A549 (cell line): ENCODE measurements around the gene CNBD2. TPM values are rescaled to one million over a fixed set of nuclear protein-coding genes. Genes with fewer than 3 reads are reported as not detected.

Experiments
- ATAC-seq, 2 experiments: fragments of 200-7000 bp in 1 of 2; fragments of >200 bp in 1 of 2; cut with Nextera tagmentation in 1 of 2; cut with Tn5 transposase in 1 of 2; 3 replicates each; pipeline versions ENCODE4 v1.8.0 to v1.9.1; 2018 to 2020; ENCODE audit warnings: mild to moderate bottlenecking in 1 of 2, moderate library complexity in 1 of 2
- CTCF ChIA-PET: fragments of 300-600 bp; sonication (Branson Sonifier 250); formaldehyde crosslinking; extraction: SDS; loops from one replicate; lab custom pipeline; 2021; ENCODE audit warnings: antibody characterized with exemption, inconsistent platforms; lab: Yijun Ruan, JAX
- POLR2A ChIA-PET: fragments of 350-600 bp; formaldehyde crosslinking; extraction: SDS; loops from one replicate; lab custom pipeline; 2021; ENCODE audit warnings: antibody characterized with exemption, inconsistent platforms; lab: Yijun Ruan, JAX
- DNase-seq, 2 experiments: peaks; one replicate each; pipeline versions ENCODE4 v3.0.0 to v3.0.0-alpha.2; 2011 to 2016; ENCODE audit warnings: low read depth in 1 of 2, low spot score in 1 of 2
- FAIRE-seq: peaks from 2 replicates; lab custom pipeline; 2011; peaks lifted over from hg19 to GRCh38; lab: Jason Lieb, UNC
- H3K27ac ChIP-seq, 2 experiments: fragments of >200 bp; sonication (Bioruptor Twin); formaldehyde crosslinking; 3 replicates each; pipeline ENCODE4 v1.5.1; 2016 to 2017
- H3K4me1 ChIP-seq: fragments of >200 bp; sonication (Bioruptor Twin); formaldehyde crosslinking; 3 replicates; pipeline ENCODE4 v1.6.1; 2016
- H3K4me2 ChIP-seq: fragments of >200 bp; sonication (Bioruptor Twin); formaldehyde crosslinking; 3 replicates; pipeline ENCODE4 v1.6.1; 2016
- H3K4me3 ChIP-seq: fragments of >200 bp; sonication (Bioruptor Twin); formaldehyde crosslinking; 3 replicates; pipeline ENCODE4 v1.5.1; 2016
- H3K9me3 ChIP-seq: fragments of >200 bp; sonication (Bioruptor Twin); formaldehyde crosslinking; 3 replicates; pipeline ENCODE4 v1.6.1; 2016
- BHLHE40 ChIP-seq: IDR thresholded peaks from 2 replicates; pipeline ENCODE4 v1.6.1; 2012; ENCODE audit warnings: low read depth, low read length, inconsistent platforms
- CBX8 ChIP-seq: fragments of 200-600 bp; sonication (generic); IDR thresholded peaks from 2 replicates; pipeline ENCODE4 v1.6.1; 2016
- CHD2 ChIP-seq: fragments of 150-350 bp; IDR thresholded peaks from 2 replicates; pipeline ENCODE4 v1.6.1; 2014; ENCODE audit warnings: low read length; ENCODE audit not compliant: partially characterized antibody
- EP300 ChIP-seq, 2 experiments: fragments of >200 bp; sonication (Bioruptor Twin); formaldehyde crosslinking; IDR thresholded peaks; 2 replicates in 1 of 2; 3 replicates in 1 of 2; pipeline ENCODE4 v1.6.1; 2016 to 2017
- FOSL2 ChIP-seq, 2 experiments: fragments of 450-650 bp in 1 of 2; fragments of >200 bp in 1 of 2; sonication (Bioruptor Twin) in 1 of 2; formaldehyde crosslinking; IDR thresholded peaks; 2 replicates each; pipeline versions ENCODE4 v1.5.0 to v1.6.1; 2016 to 2020; ENCODE audit warnings: mild to moderate bottlenecking in 1 of 2, moderate library complexity in 1 of 2
- HDAC2 ChIP-seq: fragments of 200-600 bp; sonication (generic); IDR thresholded peaks from 2 replicates; pipeline ENCODE4 v1.6.1; 2016
- HEYL ChIP-seq: fragments of 250-450 bp; sonication (Bioruptor Pico); IDR thresholded peaks from 2 replicates; pipeline ENCODE4 v1.8.0; 2021; ENCODE audit warnings: mild to moderate bottlenecking, moderate library complexity
- HOXB13 ChIP-seq: fragments of 250-450 bp; sonication (Bioruptor Pico); IDR thresholded peaks from 2 replicates; pipeline ENCODE4 v1.5.0; 2020; ENCODE audit warnings: low read depth, mild to moderate bottlenecking, moderate library complexity
- JUNB ChIP-seq: fragments of >200 bp; sonication (Bioruptor Twin); formaldehyde crosslinking; IDR thresholded peaks from 2 replicates; pipeline ENCODE4 v1.6.1; 2016
- NFE2L2 ChIP-seq: fragments of 150-350 bp; conservative IDR thresholded peaks from 2 replicates; pipeline ENCODE4 v1.6.1; 2014; ENCODE audit warnings: low read length
- PHF8 ChIP-seq: fragments of 200-600 bp; sonication (generic); IDR thresholded peaks from 2 replicates; pipeline ENCODE4 v1.6.1; 2016; ENCODE audit warnings: low read depth, mild to moderate bottlenecking, antibody characterized with exemption, moderate library complexity, borderline replicate concordance
- POLR2A ChIP-seq: IDR thresholded peaks from 2 replicates; pipeline ENCODE4 v1.6.1; 2012; ENCODE audit warnings: mild to moderate bottlenecking, low read length
- POLR2AphosphoS2 ChIP-seq: conservative IDR thresholded peaks from 2 replicates; pipeline ENCODE4 v1.6.1; 2012; ENCODE audit warnings: low read length, improper control_type of control experiment, inconsistent platforms
- RFX5 ChIP-seq: fragments of 450-650 bp; IDR thresholded peaks from 2 replicates; pipeline ENCODE4 v1.7.1; 2014; ENCODE audit warnings: antibody characterized with exemption, mild to moderate bottlenecking, moderate library complexity
- TFCP2L1 ChIP-seq: fragments of 250-450 bp; sonication (Bioruptor Pico); IDR thresholded peaks from 2 replicates; pipeline ENCODE4 v1.5.0; 2021; ENCODE audit warnings: mild to moderate bottlenecking
- ZFP36 ChIP-seq: fragments of 450-650 bp; IDR thresholded peaks from 2 replicates; pipeline ENCODE4 v1.6.1; 2014; ENCODE audit warnings: borderline replicate concordance; ENCODE audit not compliant: partially characterized antibody
- ZSCAN20 ChIP-seq: fragments of 250-450 bp; sonication (Bioruptor Pico); IDR thresholded peaks from 2 replicates; pipeline ENCODE4 v1.8.0; 2022; ENCODE audit warnings: mild to moderate bottlenecking, moderate library complexity
- WGBS: methylation state at CpG from one replicate; pipeline ENCODE4 v1.1.6; 2017; ENCODE audit errors: missing lambda C conversion rate; 5-methylcytosine and 5-hydroxymethylcytosine counted together
- polyA plus RNA-seq, 4 experiments: library from polyadenylated mRNA; depleted of rRNA in 3 of 4; stranded (reverse); fragments of >200 nt; fragmentation: RNase III in 1 of 4; extraction: RNeasy Plus Mini Kit Qiagen cat#74134 plus additional on column Dnase treatment in 1 of 4; gene quantifications; 2 replicates in 3 of 4; 3 replicates in 1 of 4; pipeline ENCODE4 v1.2.3, GENCODE V29; 2011 to 2017
- TF ChIP-seq, protein P1 (sequence below): fragments of 250-450 bp; sonication (Bioruptor Pico); IDR thresholded peaks from 2 replicates; pipeline ENCODE4 v1.5.0; 2021; ENCODE audit warnings: mild to moderate bottlenecking, moderate library complexity, borderline replicate concordance
- TF ChIP-seq, protein P2 (sequence below): fragments of >200 bp; sonication (Bioruptor Twin); formaldehyde crosslinking; IDR thresholded peaks from 3 replicates; pipeline ENCODE4 v1.6.1; 2016
- TF ChIP-seq, protein P3 (sequence below): fragments of 200-600 bp; sonication (generic); IDR thresholded peaks from 2 replicates; pipeline ENCODE4 v1.6.1; 2016; ENCODE audit warnings: antibody characterized with exemption, mild to moderate bottlenecking, moderate library complexity
- TF ChIP-seq, protein P4 (sequence below): IDR thresholded peaks from 2 replicates; pipeline ENCODE4 v1.6.1; 2012; ENCODE audit warnings: low read depth, borderline replicate concordance
- TF ChIP-seq, protein P5 (sequence below): fragments of 250-450 bp; sonication (Bioruptor Pico); IDR thresholded peaks from 2 replicates; pipeline ENCODE4 v1.5.0; 2020; ENCODE audit warnings: low read depth, mild to moderate bottlenecking, moderate library complexity
- TF ChIP-seq, protein P6 (sequence below): fragments of 450-650 bp; IDR thresholded peaks from 2 replicates; pipeline ENCODE4 v1.6.1; 2014; ENCODE audit warnings: antibody characterized with exemption

CNBD2 gene
- polyA plus RNA-seq, 2 of the 4 experiments (the other 2 are of a cell fraction) = 4.3 to 5.4 TPM

DNA sequence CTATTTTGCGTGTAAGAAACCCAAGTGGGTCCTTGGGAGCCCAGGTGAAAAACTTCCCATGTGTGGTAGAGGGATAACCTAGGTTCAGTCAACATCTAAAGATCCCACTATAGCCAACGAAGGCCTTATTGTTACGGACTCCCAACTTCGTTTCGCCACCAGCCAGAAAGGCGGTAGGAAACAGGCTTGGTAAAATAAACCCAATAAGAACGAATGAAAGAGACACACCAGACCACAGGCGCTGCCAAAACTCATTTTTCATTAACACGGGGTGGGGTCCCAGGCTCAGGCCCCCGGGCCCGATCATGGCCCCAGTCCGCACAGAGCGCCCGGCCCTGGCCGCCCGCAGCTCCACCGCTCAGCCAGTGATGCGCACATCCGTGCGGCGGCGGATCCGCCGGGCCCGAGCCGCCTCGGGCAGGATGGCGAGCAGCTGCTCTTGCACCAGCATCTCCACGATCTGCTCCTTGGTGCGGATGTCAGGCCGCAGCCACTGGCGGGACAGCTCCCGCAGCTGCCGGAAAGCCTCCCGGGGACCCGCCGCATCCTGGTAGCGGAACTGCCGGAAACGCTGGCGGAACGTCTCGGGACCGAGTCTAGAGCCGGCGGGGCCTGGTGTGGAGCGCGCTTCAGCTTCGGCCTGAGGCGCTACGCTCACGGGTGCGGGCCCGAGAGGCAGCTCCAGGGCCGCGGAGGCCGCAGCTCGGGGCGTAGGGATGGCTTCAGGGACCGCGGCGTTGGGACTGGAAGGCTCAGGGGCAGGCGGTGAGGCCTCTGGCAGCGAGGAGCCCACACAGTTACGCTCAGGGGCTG is 14.8 kb upstream of the CNBD2 start:
- DNase-seq (peak in 1 of 2 experiments; percentile 25), ATAC-seq (peak; percentile 45 to 56), FAIRE-seq (no peak)
- 2% methylated on average over 17 of the region's 65 CpGs for WGBS
- H3K27ac ChIP-seq = peak overlapping the region; percentile 96 to 97
- peak overlapping the region; percentile 86 for H3K4me2 ChIP-seq
- no peaks in the 10 kb centered on the region for H3K9me3 ChIP-seq
- H3K4me1 ChIP-seq = peaks cover 15% of the 10 kb centered on the region
- POLR2A ChIA-PET = interaction anchor here (0.5 to 2.4 kb wide), 23 partner anchors 10 to 499 kb away, joined by 3 to 32 read pairs (median 5); partner anchors contain the start of genes CEP250, PHF20, RBM39 and SPAG4
- peak overlapping the region; percentile 95 for H3K4me3 ChIP-seq
- TF ChIP-seq, protein P1, sequence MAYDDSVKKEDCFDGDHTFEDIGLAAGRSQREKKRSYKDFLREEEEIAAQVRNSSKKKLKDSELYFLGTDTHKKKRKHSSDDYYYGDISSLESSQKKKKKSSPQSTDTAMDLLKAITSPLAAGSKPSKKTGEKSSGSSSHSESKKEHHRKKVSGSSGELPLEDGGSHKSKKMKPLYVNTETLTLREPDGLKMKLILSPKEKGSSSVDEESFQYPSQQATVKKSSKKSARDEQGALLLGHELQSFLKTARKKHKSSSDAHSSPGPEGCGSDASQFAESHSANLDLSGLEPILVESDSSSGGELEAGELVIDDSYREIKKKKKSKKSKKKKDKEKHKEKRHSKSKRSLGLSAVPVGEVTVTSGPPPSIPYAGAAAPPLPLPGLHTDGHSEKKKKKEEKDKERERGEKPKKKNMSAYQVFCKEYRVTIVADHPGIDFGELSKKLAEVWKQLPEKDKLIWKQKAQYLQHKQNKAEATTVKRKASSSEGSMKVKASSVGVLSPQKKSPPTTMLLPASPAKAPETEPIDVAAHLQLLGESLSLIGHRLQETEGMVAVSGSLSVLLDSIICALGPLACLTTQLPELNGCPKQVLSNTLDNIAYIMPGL (CRISPR knock-in tag) = peak; percentile 79; the same call in 1 of the 2 replicates
- TF ChIP-seq, protein P2, sequence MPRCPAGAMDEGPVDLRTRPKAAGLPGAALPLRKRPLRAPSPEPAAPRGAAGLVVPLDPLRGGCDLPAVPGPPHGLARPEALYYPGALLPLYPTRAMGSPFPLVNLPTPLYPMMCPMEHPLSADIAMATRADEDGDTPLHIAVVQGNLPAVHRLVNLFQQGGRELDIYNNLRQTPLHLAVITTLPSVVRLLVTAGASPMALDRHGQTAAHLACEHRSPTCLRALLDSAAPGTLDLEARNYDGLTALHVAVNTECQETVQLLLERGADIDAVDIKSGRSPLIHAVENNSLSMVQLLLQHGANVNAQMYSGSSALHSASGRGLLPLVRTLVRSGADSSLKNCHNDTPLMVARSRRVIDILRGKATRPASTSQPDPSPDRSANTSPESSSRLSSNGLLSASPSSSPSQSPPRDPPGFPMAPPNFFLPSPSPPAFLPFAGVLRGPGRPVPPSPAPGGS = no peak
- TF ChIP-seq PHF8 (peak; percentile 90), TFCP2L1 (CRISPR knock-in tag) (peak; percentile 57; the same call in 1 of the 2 replicates)
- CTCF ChIA-PET = interaction anchor here (0.6 to 5.8 kb wide), 77 partner anchors 8 to 509 kb away, joined by 3 to 82 read pairs (median 4); partner anchors contain the start of genes CNBD2, CPNE1, ERGIC3 and RBM12

DNA sequence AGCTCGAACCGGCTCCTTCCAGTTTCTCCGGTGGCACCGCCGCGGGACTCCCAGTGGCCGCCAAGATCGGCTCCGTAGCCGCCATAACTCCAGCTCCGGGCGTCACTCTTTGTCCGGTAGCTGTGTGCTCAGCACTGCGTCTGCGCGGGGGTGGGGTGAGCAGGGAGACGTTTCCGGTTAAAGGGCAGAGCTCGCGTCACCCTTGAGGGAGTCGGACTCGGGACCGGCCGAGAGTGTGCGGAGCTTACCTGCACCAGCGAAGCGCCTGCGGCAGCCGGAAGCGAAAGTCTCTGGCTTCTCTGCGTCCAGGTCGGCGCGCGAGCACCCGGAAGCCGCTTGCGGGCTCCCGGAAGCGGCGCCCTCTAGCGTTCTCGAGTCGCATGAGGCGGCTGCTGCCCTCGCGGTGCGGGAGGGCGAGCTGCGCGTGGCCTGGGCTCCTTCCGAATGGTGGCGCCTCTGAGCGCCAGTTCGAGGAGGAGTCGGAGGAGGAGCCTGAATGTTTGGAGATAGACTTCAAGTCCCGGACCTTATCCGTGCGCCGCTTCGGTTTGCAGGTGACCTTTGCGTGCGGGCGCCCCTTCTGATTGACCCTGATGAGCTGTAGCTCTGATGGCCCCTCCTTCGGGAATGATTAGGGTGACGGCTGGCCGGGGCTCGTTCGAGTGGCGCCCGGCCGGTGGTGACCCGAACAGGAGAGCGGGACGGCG is 14.0 kb upstream of the CNBD2 start, which contains the start of gene SCAND1:
SCAND1 (minus strand) TSS at position 303 of the 707 bp plus-strand sequence; CDS start at position 85, 218 bp downstream.
- no peak for FAIRE-seq
- WGBS = 1% methylated on average over 47 of the region's 76 CpGs
- Histone ChIP-seq H3K4me3 (peak within 1 kb of the TSS; percentile 95), H3K4me2 (peak within 1 kb of the TSS; percentile 86), H3K27ac (peak within 1 kb of the TSS; percentile 96 to 97), H3K4me1 (peaks cover 15% of the 10 kb centered on the region), H3K9me3 (no peaks in the 10 kb centered on the region)
- ATAC-seq = peak; percentile 94
- POLR2A ChIA-PET = interaction anchor here (0.5 to 2.4 kb wide), 26 partner anchors 10 to 893 kb away, joined by 3 to 32 read pairs (median 5); partner anchors contain the start of genes CEP250, CNBD2, PHF20 and RBM39
- peak; percentile 95 to 99 for DNase-seq
- CTCF ChIA-PET = interaction anchor here (0.6 to 5.8 kb wide), 89 partner anchors 9 to 509 kb away, joined by 3 to 82 read pairs (median 4); partner anchors contain the start of genes CNBD2, CPNE1, ERGIC3 and NFS1
- no peak for TF ChIP-seq CBX8
- no peak for TF ChIP-seq FOSL2 (IDR thresholded peaks at IDR 0.05)
- no peak; the same call in none of the 2 replicates for TF ChIP-seq FOSL2 (CRISPR knock-in tag; IDR thresholded peaks at IDR 0.05)
- no peak for TF ChIP-seq NFE2L2
- TF ChIP-seq, protein P3, sequence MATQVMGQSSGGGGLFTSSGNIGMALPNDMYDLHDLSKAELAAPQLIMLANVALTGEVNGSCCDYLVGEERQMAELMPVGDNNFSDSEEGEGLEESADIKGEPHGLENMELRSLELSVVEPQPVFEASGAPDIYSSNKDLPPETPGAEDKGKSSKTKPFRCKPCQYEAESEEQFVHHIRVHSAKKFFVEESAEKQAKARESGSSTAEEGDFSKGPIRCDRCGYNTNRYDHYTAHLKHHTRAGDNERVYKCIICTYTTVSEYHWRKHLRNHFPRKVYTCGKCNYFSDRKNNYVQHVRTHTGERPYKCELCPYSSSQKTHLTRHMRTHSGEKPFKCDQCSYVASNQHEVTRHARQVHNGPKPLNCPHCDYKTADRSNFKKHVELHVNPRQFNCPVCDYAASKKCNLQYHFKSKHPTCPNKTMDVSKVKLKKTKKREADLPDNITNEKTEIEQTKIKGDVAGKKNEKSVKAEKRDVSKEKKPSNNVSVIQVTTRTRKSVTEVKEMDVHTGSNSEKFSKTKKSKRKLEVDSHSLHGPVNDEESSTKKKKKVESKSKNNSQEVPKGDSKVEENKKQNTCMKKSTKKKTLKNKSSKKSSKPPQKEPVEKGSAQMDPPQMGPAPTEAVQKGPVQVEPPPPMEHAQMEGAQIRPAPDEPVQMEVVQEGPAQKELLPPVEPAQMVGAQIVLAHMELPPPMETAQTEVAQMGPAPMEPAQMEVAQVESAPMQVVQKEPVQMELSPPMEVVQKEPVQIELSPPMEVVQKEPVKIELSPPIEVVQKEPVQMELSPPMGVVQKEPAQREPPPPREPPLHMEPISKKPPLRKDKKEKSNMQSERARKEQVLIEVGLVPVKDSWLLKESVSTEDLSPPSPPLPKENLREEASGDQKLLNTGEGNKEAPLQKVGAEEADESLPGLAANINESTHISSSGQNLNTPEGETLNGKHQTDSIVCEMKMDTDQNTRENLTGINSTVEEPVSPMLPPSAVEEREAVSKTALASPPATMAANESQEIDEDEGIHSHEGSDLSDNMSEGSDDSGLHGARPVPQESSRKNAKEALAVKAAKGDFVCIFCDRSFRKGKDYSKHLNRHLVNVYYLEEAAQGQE = 0 out of 2 replicates have a peak, but pooled peaks have one; percentile 19
- peak; percentile 85 for TF ChIP-seq POLR2A
- TF ChIP-seq POLR2AphosphoS2 = no peak
- TF ChIP-seq ZFP36 = no peak
- TF ChIP-seq CHD2 = no peak
- no peak for TF ChIP-seq EP300 (IDR thresholded peaks at IDR 0.05)
- TF ChIP-seq ZSCAN20 = no peak
- 0 out of 2 replicates have a peak, but pooled peaks have one; percentile 38 for TF ChIP-seq BHLHE40
- TF ChIP-seq RFX5 = peak; percentile 28; the same call in 1 of the 2 replicates
- no peak for TF ChIP-seq HDAC2
- no peak for TF ChIP-seq JUNB
- no peak for TF ChIP-seq HEYL
- TF ChIP-seq, protein P4, sequence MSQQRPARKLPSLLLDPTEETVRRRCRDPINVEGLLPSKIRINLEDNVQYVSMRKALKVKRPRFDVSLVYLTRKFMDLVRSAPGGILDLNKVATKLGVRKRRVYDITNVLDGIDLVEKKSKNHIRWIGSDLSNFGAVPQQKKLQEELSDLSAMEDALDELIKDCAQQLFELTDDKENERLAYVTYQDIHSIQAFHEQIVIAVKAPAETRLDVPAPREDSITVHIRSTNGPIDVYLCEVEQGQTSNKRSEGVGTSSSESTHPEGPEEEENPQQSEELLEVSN = peak; percentile 85
- TF ChIP-seq, protein P5, sequence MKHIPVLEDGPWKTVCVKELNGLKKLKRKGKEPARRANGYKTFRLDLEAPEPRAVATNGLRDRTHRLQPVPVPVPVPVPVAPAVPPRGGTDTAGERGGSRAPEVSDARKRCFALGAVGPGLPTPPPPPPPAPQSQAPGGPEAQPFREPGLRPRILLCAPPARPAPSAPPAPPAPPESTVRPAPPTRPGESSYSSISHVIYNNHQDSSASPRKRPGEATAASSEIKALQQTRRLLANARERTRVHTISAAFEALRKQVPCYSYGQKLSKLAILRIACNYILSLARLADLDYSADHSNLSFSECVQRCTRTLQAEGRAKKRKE (CRISPR knock-in tag) = no peak
- TF ChIP-seq, protein P6, sequence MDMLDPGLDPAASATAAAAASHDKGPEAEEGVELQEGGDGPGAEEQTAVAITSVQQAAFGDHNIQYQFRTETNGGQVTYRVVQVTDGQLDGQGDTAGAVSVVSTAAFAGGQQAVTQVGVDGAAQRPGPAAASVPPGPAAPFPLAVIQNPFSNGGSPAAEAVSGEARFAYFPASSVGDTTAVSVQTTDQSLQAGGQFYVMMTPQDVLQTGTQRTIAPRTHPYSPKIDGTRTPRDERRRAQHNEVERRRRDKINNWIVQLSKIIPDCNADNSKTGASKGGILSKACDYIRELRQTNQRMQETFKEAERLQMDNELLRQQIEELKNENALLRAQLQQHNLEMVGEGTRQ = 0 out of 2 replicates have a peak, but pooled peaks have one; percentile 13
- TF ChIP-seq HOXB13 (CRISPR knock-in tag) = no peak
